Measurements from ENCODE around the gene INPP4B.
"Not testable (repeated sequence)": the region's sequence is repeated elsewhere in the genome, so short reads cannot be mapped to it uniquely, and the experiment has no call there.

Gene INPP4B

DNA sequence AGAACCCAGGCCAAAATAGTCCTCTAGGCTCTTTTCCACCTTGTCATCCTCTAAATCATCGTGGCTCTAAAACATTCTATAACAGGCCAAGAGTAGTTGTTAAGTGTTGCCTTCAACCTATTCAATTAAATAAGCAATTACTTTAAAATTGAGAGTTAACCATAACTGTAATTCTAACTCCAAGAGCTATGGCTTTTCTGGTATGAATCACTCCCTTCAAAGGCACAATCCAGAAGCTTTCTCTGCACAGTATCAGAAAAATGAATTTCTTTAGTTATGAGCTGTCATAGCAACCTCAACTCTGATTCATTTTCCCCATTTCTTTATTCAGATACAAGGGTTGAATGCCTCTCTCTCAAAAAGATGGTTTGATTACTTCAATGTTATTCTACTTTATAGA, 21.7 kb downstream of the INPP4B start:
- DNase-seq (ENCODE audit: low spot score), result no peak

GRCh38 chr4:142823796-142824195, 22.3 kb downstream of the INPP4B start:
- no peak for DNase-seq (ENCODE audit: low spot score)

DNA sequence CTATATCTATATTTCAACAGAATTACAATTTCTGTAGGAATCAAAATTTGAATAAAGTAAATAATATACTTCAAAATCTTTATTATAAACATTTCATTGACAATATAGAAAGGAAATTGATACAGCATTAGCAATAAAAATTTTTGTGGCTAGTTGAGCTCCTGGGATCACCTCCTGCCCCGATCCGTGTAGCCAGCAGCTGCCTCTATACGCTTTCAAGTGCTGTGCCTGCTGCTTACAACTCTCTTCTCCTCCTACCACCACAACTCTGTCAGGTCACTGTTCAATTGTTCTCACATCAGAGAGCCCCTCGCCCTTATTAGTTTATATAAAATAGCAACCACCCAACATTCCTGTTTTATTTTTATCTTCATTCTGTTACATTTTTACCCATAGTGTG, 27.6 kb downstream of the INPP4B start:
- no peak for DNase-seq (ENCODE audit: low spot score)

DNA sequence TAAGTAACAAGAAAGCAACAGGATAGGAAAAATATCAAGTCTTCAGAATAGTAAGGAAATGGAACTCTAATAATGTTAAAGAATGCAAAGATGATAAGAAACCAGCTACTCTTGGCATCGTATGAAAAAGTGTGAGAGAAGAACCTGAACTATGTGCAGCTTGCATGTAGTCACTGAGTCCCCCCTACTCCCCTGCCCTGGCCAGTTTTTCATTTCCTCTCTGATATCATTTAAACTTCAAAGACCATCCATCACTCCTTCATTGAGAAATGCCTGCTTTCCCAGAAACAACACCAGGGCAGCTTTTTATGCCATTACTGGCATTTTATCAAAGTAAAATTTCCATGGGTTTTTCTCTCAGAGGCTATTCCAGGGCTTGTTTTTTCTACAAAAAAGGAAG, 28.1 kb downstream of the INPP4B start:
- no peak for DNase-seq (ENCODE audit: low spot score)

DNA sequence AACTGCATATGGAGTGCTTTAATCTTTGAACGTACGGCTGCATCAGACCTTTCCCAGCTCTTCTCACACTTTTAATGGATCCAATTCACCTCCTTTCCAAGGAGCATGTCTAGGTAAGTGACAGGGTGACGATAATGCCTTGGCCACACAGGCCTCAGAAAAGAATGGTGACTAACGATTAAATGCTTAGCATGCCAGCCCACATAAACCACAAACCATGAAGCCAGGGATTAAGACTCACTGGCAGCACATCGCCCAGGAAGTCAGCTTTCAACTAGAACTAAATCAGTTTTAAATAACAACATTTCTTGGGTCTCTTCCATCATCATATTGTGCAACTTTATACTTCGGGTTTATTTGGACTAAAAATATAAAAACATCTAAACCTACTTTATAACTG, 28.7 kb downstream of the INPP4B start:
- DNase-seq (ENCODE audit: low spot score), result peak; percentile 13

DNA sequence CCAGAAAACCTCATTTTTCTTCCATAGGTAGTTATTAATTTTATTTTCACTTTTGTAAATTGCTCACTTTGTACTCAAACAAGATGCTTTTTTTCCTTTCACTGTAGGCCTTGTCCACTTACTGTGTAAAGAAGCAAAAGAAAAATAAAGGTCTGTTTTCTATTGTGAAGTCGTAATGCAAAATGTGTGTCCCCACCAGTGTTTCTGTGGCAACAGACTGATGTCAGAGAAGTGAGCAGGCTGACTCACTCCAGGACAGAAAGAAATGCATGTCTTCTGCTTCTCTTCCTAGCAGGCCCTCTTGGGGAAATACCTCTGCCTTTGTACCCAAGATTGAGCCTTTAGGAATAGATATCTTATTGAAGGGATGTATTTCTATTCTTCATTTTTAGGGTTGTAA, 30.3 kb downstream of the INPP4B start:
- DNase-seq (ENCODE audit: low spot score), result peak; percentile 45

DNA sequence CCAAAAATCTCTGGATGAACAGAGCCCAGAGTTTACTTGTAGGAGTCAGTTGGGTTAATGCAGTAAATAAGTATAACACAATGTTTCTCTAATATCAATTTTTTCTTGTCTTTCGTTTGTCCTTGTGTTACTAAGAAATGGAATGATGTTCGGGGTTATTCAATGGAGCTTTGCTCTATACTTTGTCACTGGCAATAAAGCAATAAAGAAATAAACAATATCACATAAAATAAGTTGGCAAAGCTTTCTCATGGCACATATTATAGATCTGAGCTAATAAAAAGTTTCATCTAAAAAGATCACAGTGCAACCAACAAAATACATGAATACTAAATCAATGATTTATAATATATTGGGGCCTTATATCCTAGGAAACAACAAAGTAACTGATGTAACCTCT, 32.7 kb downstream of the INPP4B start:
- no peak for DNase-seq (ENCODE audit: low spot score)

DNA sequence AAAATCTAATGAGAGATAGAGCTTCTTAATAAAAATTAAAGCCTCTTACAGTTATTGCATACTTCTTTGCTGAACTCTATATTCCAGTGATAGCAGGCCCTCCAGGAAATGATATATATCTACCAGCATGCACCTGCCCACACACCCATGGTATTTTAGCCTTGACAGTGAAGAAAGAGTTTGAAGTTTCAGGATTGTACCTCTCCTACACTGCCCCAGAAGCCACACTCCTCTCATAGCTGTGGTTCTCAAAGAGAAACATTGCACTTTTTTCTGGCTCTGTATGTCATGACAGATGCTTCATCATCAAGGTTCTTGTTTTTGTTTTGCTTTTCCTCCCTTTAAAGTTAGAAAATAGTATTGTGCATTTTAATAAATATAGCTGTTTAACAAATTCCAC, 34.0 kb downstream of the INPP4B start:
- DNase-seq (ENCODE audit: low spot score), result no peak

GRCh38 chr4:142811034-142811433, 35.1 kb downstream of the INPP4B start:
- no peak for DNase-seq (ENCODE audit: low spot score)

GRCh38 chr4:142809559-142809958, 36.5 kb downstream of the INPP4B start:
- no peak for DNase-seq (ENCODE audit: low spot score)

DNA sequence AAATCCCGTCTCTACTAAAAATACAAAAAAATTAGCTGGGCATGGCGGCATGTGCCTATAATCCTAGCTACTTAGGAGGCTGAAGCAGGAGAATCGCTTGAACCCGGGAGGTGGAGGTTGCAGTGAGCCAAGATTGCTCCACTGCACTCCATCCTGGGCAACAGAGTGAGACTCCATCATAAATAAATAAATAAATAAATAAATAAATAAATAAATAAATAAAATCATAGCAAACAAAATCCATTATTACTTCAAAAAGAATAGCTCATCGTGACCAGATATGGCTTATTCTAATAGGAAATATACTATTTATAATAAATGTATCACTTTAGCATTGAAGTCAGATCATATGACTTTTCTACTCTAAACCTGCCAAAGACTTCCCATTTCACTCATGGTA, 42.2 kb downstream of the INPP4B start:
- DNase-seq (ENCODE audit: low spot score), result not testable (repeated sequence)

- no peak for DNase-seq (ENCODE audit: low spot score)
Measured at GRCh38 chr4:142801966-142802365, 44.1 kb downstream of the INPP4B start.

GRCh38 chr4:142781114-142781513, 65.0 kb downstream of the INPP4B start:
- no peak for DNase-seq (ENCODE audit: low spot score)

- no peak for DNase-seq (ENCODE audit: low spot score)
Measured at GRCh38 chr4:142778900-142779299, 67.2 kb downstream of the INPP4B start.

GRCh38 chr4:142778430-142778829, 67.7 kb downstream of the INPP4B start:
- DNase-seq (ENCODE audit: low spot score), result no peak

DNA sequence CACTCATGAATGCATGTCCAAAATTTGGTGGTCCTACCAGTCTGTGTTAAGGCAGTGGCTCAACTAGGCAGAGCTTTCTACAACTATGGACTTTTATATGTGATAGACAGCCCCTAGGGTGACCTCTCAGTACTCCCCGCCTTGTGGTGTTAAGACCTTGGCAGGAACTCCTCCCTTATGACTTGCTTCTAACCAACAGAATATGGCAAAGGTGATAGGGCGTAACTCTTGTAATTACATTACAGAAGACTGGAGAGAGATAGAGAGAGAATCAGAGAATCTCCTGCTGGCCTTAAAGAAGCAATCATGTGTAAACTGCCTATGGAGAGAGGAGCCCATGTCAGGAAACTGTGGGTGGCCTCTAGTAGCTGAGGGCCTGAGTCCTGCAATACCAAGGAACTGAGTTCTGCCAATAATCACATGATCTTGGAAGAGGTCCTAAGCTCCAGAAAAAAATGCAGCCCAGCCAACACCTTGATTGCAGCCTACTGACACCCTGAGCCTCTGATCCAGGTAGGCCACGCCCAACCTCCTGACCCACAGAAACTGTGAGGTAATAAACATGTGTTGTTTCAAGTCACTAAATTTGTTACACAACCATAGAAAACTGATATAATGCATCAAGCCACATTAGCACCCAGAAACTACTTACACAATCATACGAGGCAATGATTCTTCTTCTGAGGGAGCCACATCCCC, 68.9 kb downstream of the INPP4B start:
- no peak for DNase-seq (ENCODE audit: low spot score)

- DNase-seq (ENCODE audit: low spot score), result no peak
Measured at GRCh38 chr4:142776026-142776425, 70.1 kb downstream of the INPP4B start.

DNA sequence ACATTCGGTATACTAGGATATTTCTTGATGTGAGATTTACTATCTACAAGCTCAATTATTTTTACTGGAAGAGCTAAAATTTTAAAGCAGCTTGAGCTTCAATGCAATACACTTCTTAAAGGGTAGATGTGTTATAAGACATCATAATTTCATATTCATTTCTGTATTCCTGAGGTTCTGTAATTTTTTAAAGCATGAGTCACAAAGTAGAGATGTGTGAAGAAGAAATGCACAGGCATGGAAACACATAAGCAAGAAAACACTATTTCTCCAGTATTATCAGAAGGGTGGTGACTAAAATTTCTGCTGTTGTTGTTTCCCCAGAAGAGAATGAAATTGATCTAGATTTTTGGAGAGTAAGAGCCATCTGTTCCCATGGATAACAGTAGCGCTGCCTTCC, 72.6 kb downstream of the INPP4B start:
- peak; percentile 15 for DNase-seq (ENCODE audit: low spot score)

DNA sequence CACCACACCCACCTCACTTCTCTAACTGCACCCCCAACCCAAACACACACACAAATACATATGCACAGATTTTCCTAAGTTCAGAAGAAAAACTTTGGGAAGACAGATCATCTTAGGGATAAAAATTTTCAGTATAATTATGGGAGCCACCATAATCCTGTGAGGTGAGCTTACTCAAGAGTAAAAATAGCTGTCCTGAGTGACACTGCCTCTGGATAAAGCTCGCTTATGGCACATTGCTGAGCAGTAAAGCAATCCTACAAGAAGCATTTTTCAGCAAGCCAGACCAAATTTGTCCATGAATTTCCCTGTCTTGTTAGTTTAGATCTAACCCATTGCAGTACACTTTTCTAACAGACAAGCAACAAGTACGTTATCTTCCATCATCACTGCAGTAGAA, 83.8 kb downstream of the INPP4B start:
- DNase-seq (ENCODE audit: low spot score), result no peak

GRCh38 chr4:142752202-142752786, 93.8 kb downstream of the INPP4B start:
- no peak for DNase-seq (ENCODE audit: low spot score)

GRCh38 chr4:142743121-142743825, 102.8 kb downstream of the INPP4B start:
- no peak for DNase-seq (ENCODE audit: low spot score)

GRCh38 chr4:142741995-142742394, 104.1 kb downstream of the INPP4B start:
- no peak for DNase-seq (ENCODE audit: low spot score)

DNA sequence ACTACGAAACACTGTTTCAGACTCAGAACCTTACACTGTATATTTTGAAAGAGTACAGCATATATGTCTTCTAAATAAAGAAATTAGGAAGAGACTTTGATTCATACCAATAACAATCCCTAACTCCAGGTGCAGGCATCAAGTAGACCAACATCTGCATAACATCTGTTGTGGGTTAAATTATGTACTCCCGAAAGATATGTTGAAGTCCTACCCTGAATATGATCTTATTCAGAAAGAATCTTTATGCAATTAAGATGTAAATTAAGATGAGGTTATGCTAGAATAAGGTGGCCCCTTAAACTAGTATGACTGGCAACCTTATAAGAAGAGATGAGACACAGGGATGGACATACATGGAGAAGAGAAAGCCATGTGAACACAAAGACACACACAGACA, 117.9 kb downstream of the INPP4B start:
- DNase-seq (ENCODE audit: low spot score), result no peak

- no peak for DNase-seq (ENCODE audit: low spot score)
Measured at GRCh38 chr4:142727149-142727548, 119.0 kb downstream of the INPP4B start.
